ENCODE results near the gene NXPH4. TPM values are rescaled to one million over a fixed set of nuclear protein-coding genes. Genes with fewer than 3 reads are reported as not detected.

NXPH4 gene
- total and polyA plus RNA-seq, 4 donors = 0.15 to 0.94 (median 0.48) TPM

- 67 to 84% methylated on average over 7 of the region's 7 CpGs for WGBS, 2 donors
- TF ChIP-seq, protein P1, sequence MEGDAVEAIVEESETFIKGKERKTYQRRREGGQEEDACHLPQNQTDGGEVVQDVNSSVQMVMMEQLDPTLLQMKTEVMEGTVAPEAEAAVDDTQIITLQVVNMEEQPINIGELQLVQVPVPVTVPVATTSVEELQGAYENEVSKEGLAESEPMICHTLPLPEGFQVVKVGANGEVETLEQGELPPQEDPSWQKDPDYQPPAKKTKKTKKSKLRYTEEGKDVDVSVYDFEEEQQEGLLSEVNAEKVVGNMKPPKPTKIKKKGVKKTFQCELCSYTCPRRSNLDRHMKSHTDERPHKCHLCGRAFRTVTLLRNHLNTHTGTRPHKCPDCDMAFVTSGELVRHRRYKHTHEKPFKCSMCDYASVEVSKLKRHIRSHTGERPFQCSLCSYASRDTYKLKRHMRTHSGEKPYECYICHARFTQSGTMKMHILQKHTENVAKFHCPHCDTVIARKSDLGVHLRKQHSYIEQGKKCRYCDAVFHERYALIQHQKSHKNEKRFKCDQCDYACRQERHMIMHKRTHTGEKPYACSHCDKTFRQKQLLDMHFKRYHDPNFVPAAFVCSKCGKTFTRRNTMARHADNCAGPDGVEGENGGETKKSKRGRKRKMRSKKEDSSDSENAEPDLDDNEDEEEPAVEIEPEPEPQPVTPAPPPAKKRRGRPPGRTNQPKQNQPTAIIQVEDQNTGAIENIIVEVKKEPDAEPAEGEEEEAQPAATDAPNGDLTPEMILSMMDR (IDR thresholded peaks at IDR 0.05; ENCODE audit: control extremely low read depth, extremely low read depth) = no peak
- no peaks in the 10 kb centered on the region for H3K9me3 ChIP-seq (ENCODE audit: control insufficient read depth in 4 of 4, insufficient read depth in 3 of 4, low read length in 3 of 4)
- DNase-seq (no peak), ATAC-seq (ENCODE audit: insufficient read depth, low FRiP score) (no peak)
- peaks cover 0 to 7% (median 1%) of the 10 kb centered on the region in 4 donors for H3K36me3 ChIP-seq (ENCODE audit: control insufficient read depth in 4 of 4, insufficient read depth in 4 of 4, low read length in 4 of 4)
- no peaks in the 10 kb centered on the region for H3K4me1 ChIP-seq (ENCODE audit: control insufficient read depth in 5 of 5, insufficient read depth in 5 of 5, low read length in 5 of 5)
- no peak within 1 kb of the TSS for H3K9ac ChIP-seq (ENCODE audit: insufficient read depth in 1 of 2, low read length in 2 of 2)
- no peaks in the 10 kb centered on the region for H3K27me3 ChIP-seq (ENCODE audit: control insufficient read depth in 3 of 3, insufficient read depth in 3 of 3, low read length in 2 of 3)
- H3K27ac ChIP-seq (ENCODE audit: low read depth in 1 of 2, low read length in 1 of 2) = no peak within 1 kb of the TSS
- no peak within 1 kb of the TSS for H3K4me3 ChIP-seq
These were observed 34.4 kb downstream of the NXPH4 start, which contains the start of gene STAC3 for GRCh38 chr12:57250956-57251355. STAC3 (minus strand) TSS chr12:57251187; CDS start chr12:57249636, 1,551 bp downstream.

DNA sequence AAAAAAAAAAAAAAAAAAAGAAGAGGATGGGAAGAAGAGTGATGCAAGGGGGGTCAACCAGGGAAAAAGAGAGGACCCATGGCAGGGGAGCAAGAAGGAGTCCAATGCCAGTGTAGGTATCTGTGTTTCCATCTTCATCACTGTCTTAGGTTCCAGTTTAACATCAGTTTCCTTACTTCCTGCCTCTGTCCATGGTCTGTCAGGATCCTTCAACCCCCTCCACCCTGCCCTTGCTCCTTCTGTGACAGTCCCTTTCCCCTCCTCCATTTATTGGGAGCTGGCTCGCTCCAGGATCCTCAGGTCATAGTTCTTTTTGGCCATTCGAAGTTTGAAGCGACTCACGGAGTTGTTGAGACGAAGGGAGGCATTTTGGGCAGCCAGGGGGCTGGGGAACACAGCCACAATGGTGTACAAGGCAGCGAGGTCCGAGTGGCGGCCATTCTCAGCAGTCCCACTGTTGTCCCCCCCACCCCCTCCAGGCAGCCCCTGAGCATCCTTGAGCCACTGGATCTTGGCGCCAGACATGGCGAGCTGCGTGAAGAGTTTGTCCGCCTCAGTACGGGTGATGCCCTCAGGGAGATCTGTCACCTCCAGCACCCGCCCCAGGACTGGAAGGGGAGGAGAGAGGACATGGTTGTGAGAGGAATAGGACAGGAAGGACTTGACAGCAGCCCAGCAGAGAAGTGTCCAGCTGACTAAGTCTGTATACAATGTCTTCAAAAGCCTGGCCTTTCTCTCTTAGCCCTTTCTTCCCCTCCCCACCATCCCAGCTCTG, 38.1 kb downstream of the NXPH4 start:
- no peak for DNase-seq
- no peak for ATAC-seq (ENCODE audit: insufficient read depth, low FRiP score)
- Histone ChIP-seq H3K4me3 (no peak overlapping the region), H3K27me3 (ENCODE audit: control insufficient read depth in 3 of 3, insufficient read depth in 3 of 3, low read length in 2 of 3) (no peaks in the 10 kb centered on the region), H3K9me3 (ENCODE audit: control insufficient read depth in 4 of 4, insufficient read depth in 3 of 4, low read length in 3 of 4) (no peaks in the 10 kb centered on the region), H3K4me1 (ENCODE audit: control insufficient read depth in 5 of 5, insufficient read depth in 5 of 5, low read length in 5 of 5) (no peaks in the 10 kb centered on the region), H3K36me3 (ENCODE audit: control insufficient read depth in 4 of 4, insufficient read depth in 4 of 4, low read length in 4 of 4) (peaks cover 0 to 24% (median 20%) of the 10 kb centered on the region in 4 donors), H3K9ac (ENCODE audit: insufficient read depth in 1 of 2, low read length in 2 of 2) (no peak overlapping the region), H3K27ac (ENCODE audit: low read depth in 1 of 2, low read length in 1 of 2) (no peak overlapping the region)
- TF ChIP-seq, protein P1 (IDR thresholded peaks at IDR 0.05; ENCODE audit: control extremely low read depth, extremely low read depth) = no peak
- WGBS, 2 donors = 92 to 94% methylated on average over 14 of the region's 14 CpGs

- H3K4me1 ChIP-seq (ENCODE audit: control insufficient read depth in 5 of 5, insufficient read depth in 5 of 5, low read length in 5 of 5) = peaks cover 0 to 10% (median 0%) of the 10 kb centered on the region in 5 donors
- ATAC-seq (ENCODE audit: insufficient read depth, low FRiP score) = no peak
- 91 to 92% methylated on average over 6 of the region's 6 CpGs for WGBS, 2 donors
- no peaks in the 10 kb centered on the region for H3K9me3 ChIP-seq (ENCODE audit: control insufficient read depth in 4 of 4, insufficient read depth in 3 of 4, low read length in 3 of 4)
- H3K27me3 ChIP-seq (ENCODE audit: control insufficient read depth in 3 of 3, insufficient read depth in 3 of 3, low read length in 2 of 3) = no peaks in the 10 kb centered on the region
- H3K9ac ChIP-seq (ENCODE audit: insufficient read depth in 1 of 2, low read length in 2 of 2) = no peak overlapping the region
- no peak for DNase-seq
- TF ChIP-seq, protein P1 (IDR thresholded peaks at IDR 0.05; ENCODE audit: control extremely low read depth, extremely low read depth) = no peak
- H3K36me3 ChIP-seq (ENCODE audit: control insufficient read depth in 4 of 4, insufficient read depth in 4 of 4, low read length in 4 of 4) = peaks cover 0 to 34% (median 29%) of the 10 kb centered on the region in 4 donors
- H3K4me3 ChIP-seq = no peak overlapping the region
- no peak overlapping the region for H3K27ac ChIP-seq (ENCODE audit: low read depth in 1 of 2, low read length in 1 of 2)
These were observed 39.3 kb downstream of the NXPH4 start for GRCh38 chr12:57255916-57256315.
